ELR (cell line): ENCODE data around the gene ASPG.

Source experiments
- DNase-seq: peaks from one replicate; pipeline ENCODE4 v3.0.0-alpha.2; 2015; ENCODE audit warnings: low read depth

ASPG gene

DNA sequence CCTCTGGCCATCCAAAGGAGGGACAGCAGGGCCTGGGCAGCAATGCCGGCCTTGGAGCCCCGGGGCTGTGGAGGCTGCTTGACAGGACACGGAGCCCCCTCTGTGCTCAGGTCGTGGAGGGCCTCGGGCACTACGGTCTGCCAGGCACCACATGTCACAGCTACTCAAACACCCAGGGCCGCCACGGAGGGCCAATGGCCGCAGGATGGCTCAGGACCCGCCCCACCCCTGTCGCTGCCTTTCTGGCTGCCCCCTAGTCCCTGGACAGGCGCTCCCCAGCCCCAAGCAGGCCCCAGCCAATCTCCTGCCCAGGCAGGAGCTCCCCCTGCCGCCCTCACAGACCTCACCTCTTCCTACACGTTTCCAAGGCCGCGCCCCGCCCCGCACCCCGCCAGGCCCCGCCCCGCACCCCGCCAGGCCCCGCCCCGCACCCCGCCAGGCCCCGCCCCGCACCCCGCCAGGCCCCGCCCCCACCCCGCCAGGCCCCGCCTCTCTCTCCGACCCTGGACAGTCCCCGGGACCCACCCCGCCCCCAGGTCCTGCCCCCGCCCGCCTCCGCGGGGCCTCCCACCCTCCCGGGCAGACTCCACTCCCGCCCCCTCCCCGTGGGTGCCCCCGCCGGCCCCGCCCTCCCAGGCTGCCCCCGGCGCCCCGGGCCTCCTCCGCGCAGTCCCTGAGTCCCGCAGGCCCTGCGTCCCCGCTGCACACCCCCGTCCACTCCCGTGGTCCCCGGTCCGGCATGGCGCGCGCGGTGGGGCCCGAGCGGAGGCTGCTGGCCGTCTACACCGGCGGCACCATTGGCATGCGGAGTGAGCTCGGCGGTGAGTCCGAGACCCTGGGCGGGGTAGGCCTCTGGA is at the start of gene ASPG:
TSS of gene ASPG (plus strand) at position 669 of the 857 bp plus-strand sequence. CDS start at position 740, 71 bp downstream.
- no peak for DNase-seq

- no peak for DNase-seq
Measured at GRCh38 chr14:104036212-104036611, 49.3 kb upstream of the ASPG start.

DNA sequence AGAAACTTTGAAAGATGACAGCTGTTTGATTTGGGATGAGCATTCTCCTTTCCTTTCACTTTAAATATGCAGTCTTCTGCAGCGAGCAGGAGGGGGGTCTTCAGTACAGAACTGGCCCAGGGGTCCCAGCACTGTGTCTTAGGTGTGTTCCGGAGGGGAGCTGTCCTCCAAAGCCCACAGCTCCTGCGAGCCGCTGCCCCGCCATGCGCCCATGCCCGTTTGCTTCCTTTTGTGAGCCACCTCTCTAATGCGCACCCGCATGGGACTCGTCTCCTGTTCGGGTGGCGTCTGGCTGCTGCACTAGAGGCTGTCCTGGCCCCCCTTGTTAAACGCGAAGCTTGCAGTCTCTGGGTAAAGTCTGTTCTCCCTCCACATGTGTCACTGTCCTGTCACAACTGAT is 48.4 kb upstream of the ASPG start:
- no peak for DNase-seq

DNA sequence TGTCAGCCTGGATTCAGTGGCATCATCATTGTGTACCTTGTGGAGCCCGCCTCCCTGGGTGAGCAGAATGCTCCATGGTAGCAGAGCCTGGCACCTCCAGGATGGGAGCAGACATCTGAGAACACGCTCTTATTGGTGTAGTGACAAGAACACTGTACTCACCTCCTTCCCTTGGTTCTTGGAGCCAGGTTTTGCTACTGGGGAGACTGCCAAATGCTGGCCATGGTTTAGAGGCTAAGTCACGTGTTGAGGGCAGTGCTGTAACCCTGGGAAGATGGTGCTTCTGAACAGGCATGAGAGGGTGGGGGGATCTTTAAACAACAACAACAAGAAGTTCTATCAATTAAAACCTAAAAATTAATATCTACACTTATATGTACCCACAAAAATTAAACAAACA is 47.6 kb upstream of the ASPG start:
- no peak for DNase-seq

DNA sequence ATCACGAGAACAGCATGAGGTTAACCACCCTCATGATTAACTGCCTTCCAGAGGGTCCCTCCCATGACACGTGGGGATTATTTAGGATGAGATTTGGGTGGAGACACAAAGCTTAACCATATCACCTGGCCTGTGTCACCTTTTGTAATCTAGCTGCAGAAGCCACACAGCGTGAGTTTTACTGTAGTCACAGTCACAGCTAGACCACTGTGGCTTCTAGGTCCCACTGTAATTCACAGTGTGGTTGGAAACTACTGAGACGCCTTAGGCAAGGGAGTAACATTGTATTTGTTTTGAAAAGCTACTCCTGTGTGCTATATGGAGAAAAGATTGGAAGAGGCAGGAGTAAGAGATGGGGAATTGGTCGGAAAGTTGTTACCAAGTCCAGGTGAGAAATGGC is 46.3 kb upstream of the ASPG start:
- DNase-seq: no peak

DNA sequence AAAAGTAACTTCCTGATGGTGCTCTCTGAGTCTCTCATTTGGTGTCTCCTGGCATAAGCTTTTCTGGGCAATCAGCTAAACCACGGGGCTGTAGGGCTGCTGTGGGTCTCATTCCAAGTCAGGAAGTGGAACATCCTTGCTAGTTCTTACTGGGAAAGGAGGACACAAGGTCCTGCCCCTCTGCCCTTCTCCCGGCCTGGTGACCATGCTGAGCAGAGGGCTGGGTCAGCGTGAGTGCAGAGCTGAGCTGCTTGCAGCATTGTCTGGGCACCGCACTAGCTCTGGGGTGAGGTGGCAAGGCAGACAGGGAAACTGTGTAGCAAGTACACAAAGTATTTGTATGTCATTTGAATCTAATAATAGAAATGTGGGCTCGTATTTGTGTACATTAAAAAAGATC is 45.0 kb upstream of the ASPG start:
- DNase-seq: no peak

DNA sequence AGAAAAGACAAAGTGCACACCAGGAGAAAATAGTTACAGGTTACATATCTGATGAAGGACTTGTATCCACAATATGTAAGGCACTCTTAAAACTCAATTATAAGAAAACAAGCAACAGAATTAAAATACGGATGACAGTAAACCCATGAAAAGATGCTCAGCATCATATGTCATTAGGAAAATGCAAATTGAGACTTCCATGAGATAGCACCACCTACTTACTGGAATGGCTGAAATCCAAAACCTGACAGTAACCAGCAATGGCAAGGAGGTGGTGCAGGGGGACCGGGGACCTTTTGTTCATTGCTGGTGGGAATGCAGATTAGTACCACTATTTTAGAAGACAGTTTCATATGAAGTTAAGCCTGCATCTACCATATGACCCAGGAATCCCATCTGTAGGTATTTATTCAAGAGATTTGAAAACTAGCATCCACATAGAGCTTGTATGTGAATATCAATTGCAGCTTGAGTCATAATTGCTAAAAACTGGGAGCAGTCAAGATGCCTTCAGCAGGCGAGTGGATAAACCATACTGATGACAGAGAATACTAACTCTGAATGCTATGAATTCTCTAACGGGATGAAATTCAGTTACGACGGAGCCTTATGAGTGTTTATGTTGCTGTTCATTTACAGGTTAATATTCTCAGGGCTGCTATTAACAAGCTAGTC is 43.9 kb upstream of the ASPG start:
- DNase-seq: no peak

- no peak for DNase-seq
Measured at GRCh38 chr14:104044016-104044415, 41.5 kb upstream of the ASPG start.

- no peak for DNase-seq
Measured at GRCh38 chr14:104047761-104048160, 37.7 kb upstream of the ASPG start.

GRCh38 chr14:104048758-104049507 is 36.6 kb upstream of the ASPG start:
- DNase-seq: peak; percentile 5

GRCh38 chr14:104049576-104050240 is 35.8 kb upstream of the ASPG start:
- no peak for DNase-seq

- DNase-seq: no peak
Measured at GRCh38 chr14:104051092-104051813, 34.2 kb upstream of the ASPG start.

DNA sequence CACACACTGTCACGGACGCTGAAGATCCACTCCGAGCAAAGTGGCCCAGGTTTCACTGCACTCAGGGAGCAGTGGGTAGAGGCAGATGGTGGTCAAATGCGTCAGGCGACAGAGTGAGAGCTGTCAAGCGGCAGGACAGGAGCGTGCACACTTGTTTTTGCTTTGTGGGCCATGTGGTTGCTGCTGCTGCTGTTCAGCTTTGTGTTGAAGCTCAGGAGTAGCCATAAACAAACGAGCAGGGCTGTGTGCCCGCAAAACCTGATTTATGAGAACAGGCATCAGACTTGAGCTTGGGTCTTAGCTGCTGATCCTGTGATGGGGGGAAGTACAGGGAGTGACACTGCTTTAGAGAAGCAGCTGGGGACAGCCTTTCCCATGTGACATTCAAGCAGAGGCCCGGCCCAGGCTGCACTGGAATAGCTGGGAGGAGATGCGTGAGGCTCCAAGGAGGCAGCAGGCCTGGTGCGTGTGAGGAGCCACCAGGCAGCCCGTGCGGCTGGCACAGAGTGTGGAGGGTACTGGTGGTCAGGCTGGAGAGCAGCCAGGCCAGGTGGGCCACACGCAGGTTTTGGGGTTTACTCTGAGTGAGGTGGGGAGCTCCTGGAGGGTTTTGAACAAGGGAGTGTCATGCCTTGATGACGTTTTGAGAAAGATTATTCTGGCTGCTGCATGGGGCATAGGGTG is 31.1 kb upstream of the ASPG start:
- no peak for DNase-seq

GRCh38 chr14:104062281-104062680 is 23.2 kb upstream of the ASPG start:
- DNase-seq: no peak

DNA sequence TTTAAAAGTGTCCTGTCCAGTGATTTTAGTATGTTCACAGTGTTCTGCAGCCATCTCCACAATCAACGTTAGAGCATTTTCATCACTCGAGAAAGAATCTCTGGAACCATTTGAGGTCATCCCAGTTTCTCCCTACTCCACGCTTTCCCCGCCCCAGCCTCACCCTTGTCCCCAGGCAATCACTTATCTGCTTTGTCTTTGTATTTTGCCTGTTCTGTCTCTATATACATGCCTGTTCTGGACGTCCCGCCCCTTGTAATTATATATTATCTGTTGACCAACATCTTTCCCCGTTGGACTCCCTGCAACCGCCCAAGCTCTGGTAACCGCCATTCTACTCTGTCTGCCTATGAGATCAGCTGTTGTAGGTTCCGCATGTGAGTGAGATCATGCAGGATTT is 21.5 kb upstream of the ASPG start:
- DNase-seq: no peak

DNA sequence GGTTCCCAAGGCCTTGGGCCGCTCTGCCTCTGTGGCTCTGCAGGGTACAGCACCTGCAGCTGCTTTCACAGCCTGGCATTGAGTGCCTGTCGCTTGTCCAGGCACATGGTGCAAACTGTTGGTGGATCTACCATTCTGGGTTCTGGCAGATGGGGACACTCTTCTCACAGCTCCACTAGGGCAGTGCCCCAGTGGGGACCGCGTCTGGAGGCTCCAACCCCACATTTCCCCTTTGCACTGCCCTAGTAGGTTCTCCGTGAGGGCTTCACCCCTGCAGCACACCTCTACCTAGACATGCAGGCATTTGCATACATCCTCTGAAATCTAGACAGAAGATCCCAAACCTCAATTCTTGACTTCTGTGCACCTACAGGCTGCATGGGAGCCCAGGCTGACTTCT is 19.2 kb upstream of the ASPG start:
- DNase-seq: no peak

GRCh38 chr14:104066719-104067295 is 18.7 kb upstream of the ASPG start:
- no peak for DNase-seq

DNA sequence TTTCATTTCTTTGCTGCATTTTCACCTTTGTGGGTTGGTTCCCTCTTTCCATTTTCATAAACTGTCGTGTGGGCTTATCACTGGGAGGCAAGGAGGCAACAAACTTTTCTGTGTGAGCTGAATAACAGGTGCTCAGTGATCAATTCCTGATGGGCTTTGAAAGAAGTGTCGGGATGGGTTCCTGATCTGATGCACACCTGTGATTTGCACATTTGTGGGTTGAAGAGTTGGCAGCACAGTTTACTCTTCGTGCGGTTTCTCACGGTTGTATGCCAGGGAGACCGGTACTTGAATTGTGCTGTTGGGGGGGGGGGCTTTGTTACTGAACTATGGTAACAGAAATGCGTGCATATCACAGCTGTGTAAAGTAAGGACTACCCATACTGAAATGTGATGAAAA is 16.0 kb upstream of the ASPG start:
- DNase-seq: no peak

DNA sequence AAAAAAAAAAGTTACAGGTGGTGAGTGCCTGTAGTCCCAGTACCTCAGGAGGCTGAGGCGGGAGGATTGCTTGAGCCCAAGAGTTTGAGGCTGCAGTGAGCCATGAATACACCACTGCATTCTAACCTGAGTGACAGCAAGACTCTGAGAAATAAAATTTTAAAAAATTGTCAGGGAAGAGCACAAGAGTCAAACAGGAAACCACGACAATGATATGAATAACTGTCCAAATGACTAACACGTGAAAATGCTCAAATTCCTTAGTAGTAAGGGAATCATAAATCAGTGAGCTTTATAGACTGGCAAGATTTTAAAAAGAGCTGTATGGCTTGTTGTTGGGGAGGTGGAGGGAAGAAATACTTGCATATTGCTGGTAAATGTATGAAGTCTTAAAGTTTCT is 12.9 kb upstream of the ASPG start:
- peak; percentile 49 for DNase-seq

DNA sequence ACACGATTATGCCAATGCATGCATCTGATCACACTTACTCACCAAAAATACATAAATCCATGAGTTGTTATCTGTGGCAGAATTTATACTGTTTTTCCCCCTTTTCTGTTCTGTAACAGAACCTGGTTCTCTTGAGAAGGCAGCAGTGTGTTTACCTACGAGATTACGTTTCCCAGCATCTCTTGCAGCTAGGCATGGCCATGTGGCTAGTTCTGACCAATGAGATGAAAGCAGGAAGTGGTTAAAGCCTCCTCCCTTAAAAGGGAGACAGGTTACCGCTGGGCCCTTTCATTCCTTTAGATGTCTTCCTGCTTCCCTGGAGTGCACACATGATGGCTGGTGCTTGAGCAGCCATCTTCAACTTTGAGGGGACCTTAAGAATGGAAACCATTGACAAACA is 11.7 kb upstream of the ASPG start:
- DNase-seq: no peak
